Measurements from ENCODE around the gene RD3L.

Gene RD3L

GRCh38 chr14:103941973-103942736 is at the start of gene RD3L:
TSS of gene RD3L (minus strand) at chr14:103942529. CDS start at chr14:103941695, 834 bp downstream.
- DNase-seq = no peak

GRCh38 chr14:103989964-103990363 is 47.6 kb upstream of the RD3L start:
- DNase-seq = no peak

- no peak for DNase-seq
These were observed 46.7 kb upstream of the RD3L start for GRCh38 chr14:103989034-103989433.

- DNase-seq = no peak
These were observed 41.9 kb upstream of the RD3L start for GRCh38 chr14:103984196-103984595.

- DNase-seq = peak; percentile 3 to 22
These were observed 38.4 kb upstream of the RD3L start for GRCh38 chr14:103980623-103981238.

- DNase-seq = no peak
These were observed 32.2 kb upstream of the RD3L start for GRCh38 chr14:103974575-103974974.

- DNase-seq = no peak
These were observed 31.0 kb upstream of the RD3L start for GRCh38 chr14:103973354-103973753.

GRCh38 chr14:103969961-103970360 is 27.6 kb upstream of the RD3L start:
- DNase-seq = no peak

- DNase-seq = no peak
These were observed 24.3 kb upstream of the RD3L start for GRCh38 chr14:103966631-103967030.

- DNase-seq = no peak
These were observed 19.7 kb upstream of the RD3L start for GRCh38 chr14:103961928-103962578.

- no peak for DNase-seq
These were observed 18.2 kb upstream of the RD3L start for GRCh38 chr14:103960457-103961055.

- no peak for DNase-seq
These were observed 6.9 kb upstream of the RD3L start for GRCh38 chr14:103949131-103949790.

GRCh38 chr14:103948442-103948841 is 6.1 kb upstream of the RD3L start:
- DNase-seq = no peak

- no peak for DNase-seq
These were observed 4.6 kb upstream of the RD3L start for GRCh38 chr14:103946975-103947374.

- no peak for DNase-seq
These were observed 1.3 kb upstream of the RD3L start for GRCh38 chr14:103943673-103944072.

- no peak for DNase-seq
These were observed 867 bp downstream of the RD3L start for GRCh38 chr14:103941462-103941861.

- DNase-seq = no peak
These were observed 7.2 kb downstream of the RD3L start for GRCh38 chr14:103935102-103935501.

GRCh38 chr14:103932791-103933490 is 9.4 kb downstream of the RD3L start:
- DNase-seq = no peak

- DNase-seq = peak in 1 of 2 donors; percentile 14
These were observed 10.9 kb downstream of the RD3L start for GRCh38 chr14:103931422-103931821.

GRCh38 chr14:103930051-103930604 is 12.2 kb downstream of the RD3L start:
- no peak for DNase-seq

GRCh38 chr14:103928011-103928890 is 14.1 kb downstream of the RD3L start, which contains the start of gene TDRD9:
TSS of gene TDRD9 (plus strand) at chr14:103928456. CDS start at chr14:103928510, 54 bp downstream.
- peak in 1 of 2 donors; percentile 26 for DNase-seq

Measured in CD4-positive, alpha-beta T cell treated with Interleukin-4 for 1 hour (primary cell).